Activated T-helper 1 cell treated with anti-CD3 and anti-CD28 coated beads, Interleukin-12 subunit alpha, Interleukin-12 subunit beta, Interleukin-2, Interleukin-4 antibody, amounts not matched to agents 30 ng/mL and 10 ng/mL and 1 ng/mL, durations not matched to agents 14 hours and 24 hours and 36 hours (primary cell): Measurements from ENCODE around the gene TTL. TPM values are rescaled to one million over a fixed set of nuclear protein-coding genes. Genes with fewer than 3 reads are reported as not detected.
"Not testable (repeated sequence)": the region's sequence is repeated elsewhere in the genome, so short reads cannot be mapped to it uniquely, and the experiment has no call there.

Experiments
- DNase-seq: peaks from one replicate; pipeline ENCODE4 v3.0.0; 2021; ENCODE audit warnings: low spot score
- H3K27ac Mint-ChIP-seq: one replicate; pipeline ENCODE4 v1.8.0; 2021; ENCODE audit warnings: mild to moderate bottlenecking, mixed read lengths
- H3K27me3 Mint-ChIP-seq: one replicate; pipeline ENCODE4 v1.8.0; 2022; ENCODE audit warnings: mild to moderate bottlenecking, moderate library complexity, mixed read lengths; ENCODE audit not compliant: insufficient read depth
- H3K36me3 Mint-ChIP-seq: one replicate; pipeline ENCODE4 v1.8.0; 2021; ENCODE audit warnings: low read depth, mixed read lengths
- H3K4me1 Mint-ChIP-seq: one replicate; pipeline ENCODE4 v1.8.0; 2021; ENCODE audit warnings: low read depth, mixed read lengths
- H3K4me3 Mint-ChIP-seq: one replicate; pipeline ENCODE4 v1.8.0; 2021; ENCODE audit warnings: mild to moderate bottlenecking, moderate library complexity, mixed read lengths
- H3K9me3 Mint-ChIP-seq: one replicate; pipeline ENCODE4 v1.8.0; 2021; ENCODE audit warnings: mixed read lengths
- intact Hi-C: fragments of 100-400 bp; cut with micrococcal nuclease; formaldehyde crosslinking; loops from one replicate; pipeline ENCODE4 v1.15.1; 2024
- total RNA-seq: library from RNA; stranded (reverse); gene quantifications from 2 replicates; pipeline ENCODE4 v1.2.3, GENCODE V29; 2022

TTL gene
- total RNA-seq, 1 donor from 2014 or later: 45.2 TPM

- intact Hi-C loops, H3K9me3 Mint-ChIP-seq, H3K27ac Mint-ChIP-seq, H3K27me3 Mint-ChIP-seq, H3K4me3 Mint-ChIP-seq, H3K4me1 Mint-ChIP-seq: not testable (repeated sequence)
- peak; percentile 16 for DNase-seq
- peaks cover 13% of the 10 kb centered on the region for H3K36me3 Mint-ChIP-seq
Measured at GRCh38 chr2:112500850-112501484, 19.0 kb downstream of the TTL start.

GRCh38 chr2:112509239-112509998 lies 27.5 kb downstream of the TTL start:
- H3K4me3 Mint-ChIP-seq, H3K36me3 Mint-ChIP-seq, H3K9me3 Mint-ChIP-seq, H3K27ac Mint-ChIP-seq, intact Hi-C loops, H3K4me1 Mint-ChIP-seq, H3K27me3 Mint-ChIP-seq, DNase-seq: not testable (repeated sequence)

- no peak for DNase-seq
- Mint-ChIP-seq H3K4me1 (no peaks in the 10 kb centered on the region), H3K27me3 (no peaks in the 10 kb centered on the region), H3K36me3 (peaks cover 28% of the 10 kb centered on the region), H3K9me3 (peaks cover 3% of the 10 kb centered on the region), H3K27ac (no peak overlapping the region), H3K4me3 (no peak overlapping the region)
- intact Hi-C loops: no loop called here
Measured at GRCh38 chr2:112516801-112517200, 34.8 kb downstream of the TTL start.

- H3K4me3 Mint-ChIP-seq: no peak overlapping the region
- H3K4me1 Mint-ChIP-seq: no peaks in the 10 kb centered on the region
- peaks cover 3% of the 10 kb centered on the region for H3K9me3 Mint-ChIP-seq
- DNase-seq: no peak
- no peak overlapping the region for H3K27ac Mint-ChIP-seq
- H3K36me3 Mint-ChIP-seq: peaks cover 39% of the 10 kb centered on the region
- intact Hi-C loops: no loop called here
- H3K27me3 Mint-ChIP-seq: no peaks in the 10 kb centered on the region
Measured at GRCh38 chr2:112518807-112519206, 36.9 kb downstream of the TTL start.

GRCh38 chr2:112519506-112519905 lies 37.5 kb downstream of the TTL start:
- H3K4me1 Mint-ChIP-seq: no peaks in the 10 kb centered on the region
- H3K9me3 Mint-ChIP-seq: peaks cover 3% of the 10 kb centered on the region
- intact Hi-C loops: no loop called here
- no peak overlapping the region for H3K27ac Mint-ChIP-seq
- no peak overlapping the region for H3K4me3 Mint-ChIP-seq
- H3K36me3 Mint-ChIP-seq: peaks cover 42% of the 10 kb centered on the region
- no peak for DNase-seq
- no peaks in the 10 kb centered on the region for H3K27me3 Mint-ChIP-seq

GRCh38 chr2:112520234-112520783 lies 38.4 kb downstream of the TTL start:
- Mint-ChIP-seq H3K36me3 (peaks cover 38% of the 10 kb centered on the region), H3K27me3 (no peaks in the 10 kb centered on the region), H3K4me1 (no peaks in the 10 kb centered on the region), H3K9me3 (peaks cover 2% of the 10 kb centered on the region), H3K4me3 (no peak overlapping the region), H3K27ac (no peak overlapping the region)
- intact Hi-C loops: no loop called here
- DNase-seq: no peak

- Mint-ChIP-seq H3K27ac (no peak overlapping the region), H3K27me3 (no peaks in the 10 kb centered on the region), H3K4me3 (no peak overlapping the region)
Measured at GRCh38 chr2:112523291-112523777, 41.4 kb downstream of the TTL start.

GRCh38 chr2:112524276-112524675 lies 42.3 kb downstream of the TTL start:
- H3K4me1 Mint-ChIP-seq, H3K27me3 Mint-ChIP-seq, H3K4me3 Mint-ChIP-seq, intact Hi-C loops, H3K9me3 Mint-ChIP-seq, H3K27ac Mint-ChIP-seq, DNase-seq: not testable (repeated sequence)
- peaks cover 51% of the 10 kb centered on the region for H3K36me3 Mint-ChIP-seq

More at GRCh38 chr2:112523291-112523777, 41.4 kb downstream of the TTL start:
- H3K36me3 Mint-ChIP-seq: peaks cover 50% of the 10 kb centered on the region
- DNase-seq: no peak
- intact Hi-C loops: no loop called here
- H3K4me1 Mint-ChIP-seq: no peaks in the 10 kb centered on the region
- no peaks in the 10 kb centered on the region for H3K9me3 Mint-ChIP-seq

- intact Hi-C loops: no loop called here
- Mint-ChIP-seq H3K36me3 (peaks cover 36% of the 10 kb centered on the region), H3K4me1 (no peaks in the 10 kb centered on the region), H3K27me3 (no peaks in the 10 kb centered on the region), H3K4me3 (no peak overlapping the region), H3K9me3 (no peaks in the 10 kb centered on the region), H3K27ac (no peak overlapping the region)
- no peak for DNase-seq
Measured at GRCh38 chr2:112528541-112528940, 46.6 kb downstream of the TTL start.

GRCh38 chr2:112529757-112530156 lies 47.8 kb downstream of the TTL start:
- Mint-ChIP-seq H3K36me3 (peaks cover 29% of the 10 kb centered on the region), H3K4me1 (no peaks in the 10 kb centered on the region), H3K9me3 (no peaks in the 10 kb centered on the region), H3K27me3 (no peaks in the 10 kb centered on the region), H3K4me3 (no peak overlapping the region), H3K27ac (no peak overlapping the region)
- DNase-seq: no peak
- intact Hi-C loops: no loop called here

GRCh38 chr2:112530728-112531127 lies 48.8 kb downstream of the TTL start:
- Mint-ChIP-seq H3K27me3 (no peaks in the 10 kb centered on the region), H3K9me3 (no peaks in the 10 kb centered on the region), H3K4me3 (no peak overlapping the region), H3K27ac (no peak overlapping the region), H3K36me3 (peaks cover 26% of the 10 kb centered on the region), H3K4me1 (no peaks in the 10 kb centered on the region)
- no peak for DNase-seq
- intact Hi-C loops: no loop called here

GRCh38 chr2:112534826-112535225 lies 52.9 kb downstream of the TTL start:
- Mint-ChIP-seq H3K27ac (no peak overlapping the region), H3K4me3 (no peak overlapping the region), H3K36me3 (peaks cover 9% of the 10 kb centered on the region), H3K4me1 (no peaks in the 10 kb centered on the region), H3K9me3 (no peaks in the 10 kb centered on the region), H3K27me3 (no peaks in the 10 kb centered on the region)
- no peak for DNase-seq
- intact Hi-C loops: no loop called here

GRCh38 chr2:112536665-112537064 lies 54.7 kb downstream of the TTL start:
- H3K4me3 Mint-ChIP-seq, H3K4me1 Mint-ChIP-seq, H3K9me3 Mint-ChIP-seq, H3K36me3 Mint-ChIP-seq, H3K27ac Mint-ChIP-seq, DNase-seq, H3K27me3 Mint-ChIP-seq, intact Hi-C loops: not testable (repeated sequence)
